ENCODE results near the gene MYORG. TPM values are rescaled to one million over a fixed set of nuclear protein-coding genes. Genes with fewer than 3 reads are reported as not detected.

MYORG gene
- total and polyA plus RNA-seq, 9 of the 15 experiments (the other 6 are each of a cell fraction or from before 2014, with no cell fraction given), result 0.06 to 0.82 (median 0.18) TPM

DNA sequence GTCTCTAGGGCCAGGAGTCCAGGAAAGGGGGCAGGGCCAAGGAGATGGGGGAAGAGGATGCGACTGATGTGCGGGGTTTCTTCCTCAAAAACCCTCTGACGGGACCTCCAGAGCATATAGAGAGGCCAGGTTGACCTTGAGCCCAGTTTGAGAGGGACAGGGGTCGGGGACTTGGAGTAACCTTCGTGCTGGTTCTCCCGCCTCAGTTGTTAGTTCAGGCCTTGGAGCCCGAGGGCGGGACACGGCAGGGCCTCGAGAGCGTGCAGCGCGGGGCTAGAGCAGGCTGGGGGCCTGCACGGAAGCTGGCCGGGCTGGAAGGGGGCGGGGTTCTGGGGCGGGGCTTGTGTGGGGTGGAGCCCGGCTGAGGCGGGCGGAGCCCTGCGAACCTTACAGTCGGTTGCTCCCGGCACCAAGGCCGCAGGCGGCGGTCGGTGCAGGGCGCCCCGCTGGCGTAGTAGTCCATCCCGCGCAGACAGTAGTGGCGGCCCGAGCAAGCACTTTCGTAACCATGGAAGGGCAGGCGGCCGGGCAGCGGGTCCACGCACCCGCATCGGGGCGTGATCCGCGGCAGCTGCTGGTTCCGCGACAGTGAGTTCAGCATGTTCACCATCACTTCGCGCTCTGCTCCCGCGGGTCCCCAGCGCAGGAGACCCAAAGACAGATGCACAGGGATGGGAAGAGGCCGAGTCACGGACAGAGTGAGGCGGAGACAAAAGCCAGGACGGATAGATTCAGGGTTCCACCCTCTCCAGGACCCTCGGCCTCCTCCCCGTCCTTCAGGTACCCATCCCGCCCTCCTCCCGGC lies 4.0 kb upstream of the MYORG start (continued):
- peak; percentile 88 to 98 for TF ChIP-seq E2F6 (IDR thresholded peaks at IDR 0.05; ENCODE audit: borderline replicate concordance in 1 of 2, extremely low read depth in 1 of 2, insufficient read depth in 1 of 2, insufficient read length in 1 of 2, low read depth in 1 of 2, low read length in 1 of 2, poor library complexity in 1 of 2, severe bottlenecking in 1 of 2)

- no TSS peak for BruUV-seq (replicated peaks)
- Histone ChIP-seq H3K4me2 (ENCODE audit: insufficient read depth, low read length) (peak overlapping the region; percentile 74; the same call in 1 of the 2 replicates), H3K9ac (ENCODE audit: insufficient read depth in 1 of 2, low read depth in 2 of 2, low read length in 2 of 2) (0 out of 4 replicates have a peak overlapping the region, but pooled peaks of 1 of the 2 experiments have one; percentile 19), H3K79me2 (ENCODE audit: control insufficient read depth, insufficient read depth, low read length) (no peaks in the 10 kb centered on the region), H3K27ac (ENCODE audit: extremely low read depth, low read depth, low read length) (peak overlapping the region; percentile 32; the same call in 1 of the 3 replicates), H3K4me1 (replicated peaks in 1 of 2; ENCODE audit: control insufficient read depth in 2 of 2, insufficient read depth in 2 of 2, low read length in 2 of 2) (peaks cover 9 to 39% of the 10 kb centered on the region in 2 experiments; a peak in 4 of 5 replicates), H4K20me1 (replicated peaks; ENCODE audit: control insufficient read depth, insufficient read depth, low read length) (no peaks in the 10 kb centered on the region), H2AFZ (ENCODE audit: low read depth, low read length) (peak overlapping the region; percentile 96), H3K36me3 (ENCODE audit: control insufficient read depth, insufficient read depth, low read length) (no peaks in the 10 kb centered on the region), H3K9me3 (replicated peaks; ENCODE audit: control insufficient read depth, insufficient read depth, low read depth, low read length) (no peaks in the 10 kb centered on the region), H3K4me3 (no peak overlapping the region), H3K9me1 (ENCODE audit: control insufficient read depth, insufficient read depth, low read length) (no peaks in the 10 kb centered on the region), H3K27me3 (ENCODE audit: control insufficient read depth in 2 of 2, insufficient read depth in 2 of 2, low read length in 2 of 2) (no peaks in the 10 kb centered on the region)
- in situ Hi-C loops (cut with MboI), result no loop called here
- POLR2A ChIA-PET, result interaction anchor here (0.5 kb wide), 1 partner anchor 193 kb away, joined by 4 read pairs; no protein-coding TSS in a partner anchor
- intact Hi-C loops (cut with micrococcal nuclease), result no loop called here
- ATAC-seq (no peak), FAIRE-seq (no peak), DNase-seq (ENCODE audit: extremely low read depth in 1 of 4, low spot score in 3 of 4) (no peak)
- 81% methylated on average over 13 of the region's 24 CpGs for WGBS (ENCODE audit: insufficient coverage, low coverage, missing lambda C conversion rate)
- CTCF ChIA-PET (ENCODE audit: low intra/inter-chr PET ratio), result interaction anchor here (1.2 kb wide), 1 partner anchor 49 kb away, joined by 3 read pairs; no protein-coding TSS in a partner anchor
- TF ChIP-seq SREBF1 (IDR thresholded peaks at IDR 0.05; ENCODE audit: borderline replicate concordance, low read depth, low read length), result no peak
- no peak for TF ChIP-seq ZNF224 (CRISPR knock-in tag; IDR thresholded peaks at IDR 0.05)
- TF ChIP-seq GMEB1 (CRISPR knock-in tag; IDR thresholded peaks at IDR 0.05), result no peak
- no peak for TF ChIP-seq NFIC (IDR thresholded peaks at IDR 0.05)
- TF ChIP-seq ZFP36 (IDR thresholded peaks at IDR 0.05; ENCODE audit: low read depth, low read length, partially characterized antibody), result no peak
- TF ChIP-seq NCOA2 (IDR thresholded peaks at IDR 0.05; ENCODE audit: partially characterized antibody in 2 of 2), result no peak
- no peak for TF ChIP-seq CHD4 (IDR thresholded peaks at IDR 0.05; ENCODE audit: insufficient read depth, insufficient replicate concordance, low read depth, low read length, poor library complexity, severe bottlenecking)
- TF ChIP-seq ZNF77 (CRISPR knock-in tag; IDR thresholded peaks at IDR 0.05), result no peak
- TF ChIP-seq TAF1 (IDR thresholded peaks at IDR 0.05; ENCODE audit: control insufficient read depth, extremely low read depth, insufficient read depth, low read length, severe bottlenecking), result no peak
- TF ChIP-seq, protein P1, sequence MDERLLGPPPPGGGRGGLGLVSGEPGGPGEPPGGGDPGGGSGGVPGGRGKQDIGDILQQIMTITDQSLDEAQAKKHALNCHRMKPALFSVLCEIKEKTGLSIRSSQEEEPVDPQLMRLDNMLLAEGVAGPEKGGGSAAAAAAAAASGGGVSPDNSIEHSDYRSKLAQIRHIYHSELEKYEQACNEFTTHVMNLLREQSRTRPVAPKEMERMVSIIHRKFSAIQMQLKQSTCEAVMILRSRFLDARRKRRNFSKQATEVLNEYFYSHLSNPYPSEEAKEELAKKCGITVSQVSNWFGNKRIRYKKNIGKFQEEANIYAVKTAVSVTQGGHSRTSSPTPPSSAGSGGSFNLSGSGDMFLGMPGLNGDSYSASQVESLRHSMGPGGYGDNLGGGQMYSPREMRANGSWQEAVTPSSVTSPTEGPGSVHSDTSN (CRISPR knock-in tag; IDR thresholded peaks at IDR 0.05; ENCODE audit: low read depth), result no peak
- TF ChIP-seq, protein P1 (tag; conservative IDR thresholded peaks at IDR 0.05; ENCODE audit: low read depth), result no peak
- TF ChIP-seq CREBBP (IDR thresholded peaks at IDR 0.05; ENCODE audit: low read depth, low read length), result no peak
These were observed 3.4 kb upstream of the MYORG start for GRCh38 chr9:34380034-34380510.

Data from K562 (cell line).